Kidney epithelial cell (primary cell): ENCODE data around the gene KLHL17. TPM values are rescaled to one million over a fixed set of nuclear protein-coding genes. Genes with fewer than 3 reads are reported as not detected.
A peak's percentile ranks its signal among the peaks of the same experiment; 100 is the strongest.

ENCODE experiments used
- DNase-seq: peaks from one replicate; pipeline ENCODE4 v3.0.0-alpha.2; 2010; ENCODE audit warnings: low read depth
- H3K27me3 ChIP-seq: 2 replicates; pipeline ENCODE4 v1.6.0; 2011; ENCODE audit warnings: low read length; ENCODE audit not compliant: control insufficient read depth, insufficient read depth
- H3K36me3 ChIP-seq: 2 replicates; pipeline ENCODE4 v1.5.1; 2011; ENCODE audit warnings: low read length; ENCODE audit not compliant: control insufficient read depth, insufficient read depth
- H3K4me3 ChIP-seq: 2 replicates; pipeline ENCODE4 v1.5.1; 2011; ENCODE audit warnings: low read depth, mild to moderate bottlenecking, control low read depth, low read length
- total RNA-seq: library from RNA; depleted of rRNA; stranded (reverse); fragments of >200 nt; gene quantifications from 2 replicates; pipeline ENCODE4 v1.2.3, GENCODE V29; 2015
- TF ChIP-seq, protein P1 (sequence below): IDR thresholded peaks from 2 replicates; pipeline ENCODE4 v1.5.1; 2011; ENCODE audit warnings: mild to moderate bottlenecking, moderate library complexity, low read length, control low read depth, inconsistent platforms; ENCODE audit not compliant: insufficient read depth, poor library complexity, severe bottlenecking

The KLHL17 gene
- total RNA-seq, 1 donor from 2014 or later = 21.4 TPM

DNA sequence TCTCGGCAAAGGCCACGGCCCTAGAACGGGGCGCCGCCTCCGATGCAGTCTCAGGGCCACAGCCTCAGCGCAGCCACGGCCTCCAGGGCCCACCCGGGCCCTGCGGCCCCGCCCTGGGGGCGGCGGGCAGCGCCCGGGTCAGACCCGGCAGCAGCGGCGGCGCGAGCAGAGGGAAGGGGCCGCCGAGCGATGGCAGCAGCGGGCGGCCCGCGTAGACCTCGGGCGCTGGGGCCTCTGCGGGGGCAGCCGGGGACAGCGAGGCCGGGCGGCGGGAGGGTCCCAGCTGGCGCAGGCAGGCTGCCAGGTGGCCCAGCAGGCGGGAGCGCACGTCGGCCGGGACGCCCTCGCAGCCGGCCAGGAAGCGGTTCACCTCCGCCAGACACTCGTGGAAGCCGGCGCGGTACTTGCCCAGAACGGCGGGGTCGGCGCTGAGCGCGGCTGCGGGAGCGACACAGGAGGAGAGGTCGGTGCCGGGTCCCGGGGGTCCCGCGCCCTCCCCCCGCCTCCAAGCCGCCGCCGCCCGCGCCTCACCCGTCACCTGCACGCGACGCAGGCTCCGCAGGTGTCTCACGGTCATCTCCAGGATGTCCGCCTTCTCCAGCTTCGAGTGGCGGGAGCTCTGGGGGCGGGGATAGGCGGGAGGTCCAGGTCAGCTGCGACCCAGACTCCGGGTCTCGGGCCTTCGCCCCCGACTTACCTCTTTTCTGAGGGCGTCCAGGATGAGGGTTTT lies 38.8 kb downstream of the KLHL17 start:
- no peak for DNase-seq
- Histone ChIP-seq H3K4me3 (peak overlapping the region; percentile 83), H3K27me3 (peaks cover 14% of the 10 kb centered on the region), H3K36me3 (no peaks in the 10 kb centered on the region)
- TF ChIP-seq, protein P1, sequence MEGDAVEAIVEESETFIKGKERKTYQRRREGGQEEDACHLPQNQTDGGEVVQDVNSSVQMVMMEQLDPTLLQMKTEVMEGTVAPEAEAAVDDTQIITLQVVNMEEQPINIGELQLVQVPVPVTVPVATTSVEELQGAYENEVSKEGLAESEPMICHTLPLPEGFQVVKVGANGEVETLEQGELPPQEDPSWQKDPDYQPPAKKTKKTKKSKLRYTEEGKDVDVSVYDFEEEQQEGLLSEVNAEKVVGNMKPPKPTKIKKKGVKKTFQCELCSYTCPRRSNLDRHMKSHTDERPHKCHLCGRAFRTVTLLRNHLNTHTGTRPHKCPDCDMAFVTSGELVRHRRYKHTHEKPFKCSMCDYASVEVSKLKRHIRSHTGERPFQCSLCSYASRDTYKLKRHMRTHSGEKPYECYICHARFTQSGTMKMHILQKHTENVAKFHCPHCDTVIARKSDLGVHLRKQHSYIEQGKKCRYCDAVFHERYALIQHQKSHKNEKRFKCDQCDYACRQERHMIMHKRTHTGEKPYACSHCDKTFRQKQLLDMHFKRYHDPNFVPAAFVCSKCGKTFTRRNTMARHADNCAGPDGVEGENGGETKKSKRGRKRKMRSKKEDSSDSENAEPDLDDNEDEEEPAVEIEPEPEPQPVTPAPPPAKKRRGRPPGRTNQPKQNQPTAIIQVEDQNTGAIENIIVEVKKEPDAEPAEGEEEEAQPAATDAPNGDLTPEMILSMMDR = no peak

DNA sequence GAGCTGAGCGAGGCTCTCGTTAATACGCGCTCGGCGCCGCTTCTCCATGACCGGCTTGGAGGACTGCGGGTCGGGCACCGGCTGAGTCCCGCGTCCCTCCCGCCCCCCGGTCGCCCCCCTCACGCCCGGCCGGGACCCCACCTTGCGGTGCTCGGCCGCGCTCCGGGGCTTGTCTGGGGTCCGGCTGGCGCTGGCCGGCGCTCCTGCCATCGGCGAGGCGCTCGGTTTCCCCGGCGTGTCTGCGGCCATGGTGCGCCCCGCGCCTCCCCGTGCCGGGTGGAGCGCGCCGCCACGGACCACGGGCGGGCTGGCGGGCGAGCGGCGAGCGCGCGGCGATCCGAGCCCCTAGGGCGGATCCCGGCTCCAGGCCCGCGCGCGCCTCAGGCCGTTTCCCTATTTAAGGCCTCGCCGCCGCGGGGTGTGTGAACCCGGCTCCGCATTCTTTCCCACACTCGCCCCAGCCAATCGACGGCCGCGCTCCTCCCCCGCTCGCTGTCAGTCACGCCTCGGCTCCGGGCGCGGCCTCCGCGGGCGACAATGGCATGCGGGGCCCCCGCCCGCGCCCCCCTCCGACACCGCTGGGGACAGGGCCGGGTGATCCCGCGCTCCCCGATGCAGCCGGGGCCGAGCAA lies 39.5 kb downstream of the KLHL17 start, which contains the start of gene HES4:
TSS of gene HES4 (minus strand) at position 373 of the 632 bp plus-strand sequence. CDS start at position 249, 124 bp downstream.
- TF ChIP-seq, protein P1 = no peak
- H3K27me3 ChIP-seq = peaks cover 14% of the 10 kb centered on the region
- peak; percentile 65 for DNase-seq
- H3K36me3 ChIP-seq = no peaks in the 10 kb centered on the region
- H3K4me3 ChIP-seq = peak within 1 kb of the TSS; percentile 83

DNA sequence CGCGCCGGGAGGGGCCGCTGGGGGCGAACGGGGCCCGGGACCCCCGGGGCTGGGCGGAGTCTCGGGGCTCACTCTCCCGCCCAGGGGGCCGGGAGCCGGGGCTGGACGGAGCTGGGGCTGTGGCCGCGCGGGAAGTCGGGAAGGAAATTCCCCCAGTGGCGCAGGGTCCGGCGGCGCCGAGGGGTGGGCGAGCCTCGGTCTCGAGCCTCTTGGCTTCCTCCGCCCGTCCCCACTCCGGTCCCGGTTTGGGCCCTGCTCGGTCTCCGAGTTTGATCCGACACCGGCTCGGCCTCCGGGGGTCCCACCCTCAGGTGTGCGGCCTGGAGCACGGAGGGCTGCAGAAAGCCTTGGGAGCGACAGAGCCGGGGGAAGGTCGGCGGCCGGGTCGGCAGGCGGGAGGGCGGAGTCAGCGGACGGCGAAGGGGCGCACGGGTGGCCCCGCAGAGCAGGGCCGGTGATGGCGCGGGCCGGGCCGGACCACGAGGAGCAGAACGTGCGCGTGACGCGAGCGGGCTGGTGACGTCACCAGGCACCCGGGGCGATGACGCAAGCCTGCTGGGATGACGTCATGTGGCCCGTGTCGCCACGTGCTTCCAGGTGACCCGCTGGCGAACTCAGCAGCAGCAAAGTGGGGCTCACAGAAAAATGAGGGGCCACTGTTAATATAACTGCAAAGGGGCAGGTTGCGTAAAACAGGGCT lies 40.1 kb downstream of the KLHL17 start:
- peak; percentile 26 for DNase-seq
- Histone ChIP-seq H3K4me3 (peak overlapping the region; percentile 83), H3K27me3 (peaks cover 13% of the 10 kb centered on the region), H3K36me3 (no peaks in the 10 kb centered on the region)
- TF ChIP-seq, protein P1 = no peak

DNA sequence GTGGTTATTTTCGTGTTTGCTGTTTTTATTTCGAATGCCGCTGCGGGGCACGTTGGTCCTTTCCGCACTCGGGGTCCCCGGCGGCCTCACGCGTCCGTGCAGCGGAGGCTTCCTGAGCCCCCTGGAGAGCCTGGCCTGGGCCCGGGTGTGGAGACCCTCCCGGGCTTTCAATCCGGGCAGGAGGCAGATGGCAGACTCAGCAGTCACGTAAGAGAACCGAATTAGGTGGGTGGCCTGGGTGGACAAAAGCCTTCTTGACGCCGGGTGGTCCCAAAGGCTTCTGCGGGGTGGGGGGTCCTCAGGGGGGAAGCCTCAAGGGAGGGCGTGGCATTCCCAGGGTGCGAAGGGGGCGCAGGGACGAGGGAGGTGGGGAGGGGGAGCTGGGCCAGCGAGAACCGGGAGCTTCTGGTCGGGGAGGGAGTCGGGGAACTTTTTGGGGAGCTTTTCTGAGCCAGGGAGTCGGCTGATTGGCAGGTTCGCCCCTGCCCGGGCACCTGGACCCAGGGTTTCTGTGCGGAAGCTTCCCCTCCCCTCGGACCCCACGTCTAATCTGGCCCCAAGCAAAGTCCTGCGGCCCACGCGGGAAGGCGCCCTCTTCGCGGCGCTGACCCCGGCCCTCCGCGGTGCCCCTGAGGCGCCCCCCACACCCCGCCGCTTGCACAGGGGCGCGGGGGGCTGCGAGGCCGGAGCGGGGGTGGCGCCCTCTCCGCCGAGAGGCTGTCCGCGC lies 40.8 kb downstream of the KLHL17 start:
- DNase-seq = no peak
- TF ChIP-seq, protein P1 = no peak

DNA sequence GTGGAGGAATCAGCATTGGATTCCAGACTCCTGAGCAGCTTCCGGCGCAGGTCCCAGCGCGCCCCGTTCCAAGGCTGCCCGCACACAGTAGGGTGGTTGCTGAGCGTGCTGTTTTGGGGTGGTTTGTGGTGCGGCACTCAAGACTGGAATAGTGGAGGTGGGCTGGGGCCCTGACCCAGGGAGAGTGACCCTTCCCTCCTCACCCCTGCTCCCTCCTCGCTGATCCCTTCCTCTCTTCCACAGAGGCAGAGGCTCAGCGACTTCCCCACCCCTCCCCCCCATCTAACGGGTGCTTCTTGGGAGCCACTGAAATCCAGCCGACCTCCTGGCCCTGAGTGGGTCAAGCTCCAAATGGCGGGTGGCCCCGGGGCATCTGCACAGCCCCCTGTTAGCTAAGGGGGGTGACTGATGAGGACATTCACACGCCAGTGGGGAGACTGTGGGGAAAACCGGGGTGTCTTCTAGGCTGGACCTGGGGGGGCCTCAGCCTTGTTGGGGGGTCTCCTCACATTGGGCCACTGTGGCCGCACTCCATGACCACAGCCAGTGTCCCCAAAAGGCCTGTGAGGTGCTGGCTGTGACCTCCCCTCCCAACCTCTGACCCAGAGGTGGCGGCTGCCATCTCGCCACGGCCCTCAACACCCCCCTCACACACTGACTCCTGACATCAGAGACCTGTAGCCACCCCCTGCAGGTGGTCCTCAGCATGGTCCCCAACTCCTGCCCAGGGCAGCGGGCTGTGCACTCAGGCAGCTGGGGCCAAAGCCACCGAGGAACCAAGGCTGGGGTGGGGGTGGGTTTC lies 43.4 kb downstream of the KLHL17 start:
- Histone ChIP-seq H3K4me3 (no peak overlapping the region), H3K36me3 (no peaks in the 10 kb centered on the region), H3K27me3 (no peaks in the 10 kb centered on the region)
- TF ChIP-seq, protein P1 = no peak
- no peak for DNase-seq

More for the DNA sequence above, 40.8 kb downstream of the KLHL17 start:
- Histone ChIP-seq H3K27me3 (peaks cover 9% of the 10 kb centered on the region), H3K36me3 (no peaks in the 10 kb centered on the region), H3K4me3 (peak overlapping the region; percentile 83)
